Activated CD4-positive, alpha-beta T cell treated with anti-CD3 and anti-CD28 coated beads for 48 hours (primary cell): Measurements from ENCODE around the gene SRPRB.
"Not testable (repeated sequence)": the region's sequence is repeated elsewhere in the genome, so short reads cannot be mapped to it uniquely, and the experiment has no call there.

ENCODE experiments used
- DNase-seq: peaks from one replicate; pipeline ENCODE4 v3.0.0-alpha.2; 2020

The SRPRB gene

DNA sequence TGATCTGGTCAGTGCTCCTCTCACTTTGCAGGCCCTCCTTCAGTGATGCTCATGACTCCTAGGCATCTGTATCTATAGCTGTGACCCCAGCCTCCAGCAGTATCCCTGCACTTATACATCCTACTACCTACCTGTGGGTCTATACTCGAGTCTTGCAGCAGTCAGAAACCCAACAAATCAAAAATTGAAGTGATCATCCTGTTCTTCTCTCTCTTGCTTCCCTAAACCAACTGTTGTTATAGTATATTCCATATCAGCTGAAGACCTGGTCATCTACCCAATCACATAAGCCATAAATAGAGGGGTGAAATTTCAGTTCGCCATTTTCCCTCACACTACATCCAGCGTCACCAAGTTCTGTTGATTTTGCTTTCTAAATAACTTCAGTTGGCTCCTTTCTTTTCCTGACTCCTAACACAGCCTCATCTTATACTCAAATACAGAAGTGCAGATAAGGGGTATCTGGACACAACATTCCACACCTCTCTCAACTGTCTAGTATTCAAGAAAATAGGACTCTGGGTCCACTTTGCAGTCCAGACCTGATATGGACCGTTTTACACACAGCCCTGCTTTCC is 25.9 kb upstream of the SRPRB start:
- DNase-seq, result no peak

DNA sequence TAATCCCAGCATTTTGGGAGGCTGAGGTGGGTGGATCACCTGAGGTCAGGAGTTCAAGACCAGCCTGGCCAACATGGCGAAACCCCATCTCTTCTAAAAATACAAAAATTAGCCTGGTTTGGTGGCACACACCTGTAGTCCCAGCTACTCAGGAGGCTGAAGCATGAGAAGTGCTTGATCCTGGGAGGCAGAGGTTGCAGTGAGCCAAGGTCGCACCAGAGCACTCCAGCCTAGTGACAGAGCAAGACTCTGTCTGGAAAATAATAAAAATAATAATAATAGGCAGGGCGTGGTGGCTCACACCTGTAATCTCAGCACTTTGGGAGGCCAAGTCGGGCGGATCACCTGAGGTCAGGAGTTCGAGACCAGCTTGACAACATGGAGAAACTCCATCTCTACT is 24.9 kb upstream of the SRPRB start:
- not testable (repeated sequence) for DNase-seq

DNA sequence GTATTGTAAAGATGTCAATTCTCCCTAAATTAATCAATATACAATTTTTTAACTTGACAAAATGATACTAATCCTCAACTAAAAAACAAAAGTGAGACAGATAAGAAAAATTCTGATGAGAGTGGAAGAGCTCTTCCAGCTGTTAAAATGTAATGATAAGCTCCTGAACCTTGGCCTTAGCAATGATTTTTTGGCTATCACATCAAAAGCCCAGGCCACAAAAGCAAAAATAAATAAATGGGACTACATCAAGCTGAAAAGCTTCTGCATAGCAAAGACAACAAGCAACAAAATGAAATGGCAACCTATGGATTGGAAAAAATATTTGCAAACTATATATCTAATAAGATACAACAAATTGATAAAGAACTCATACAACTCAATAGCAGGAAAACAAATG is 24.0 kb upstream of the SRPRB start:
- no peak for DNase-seq

DNA sequence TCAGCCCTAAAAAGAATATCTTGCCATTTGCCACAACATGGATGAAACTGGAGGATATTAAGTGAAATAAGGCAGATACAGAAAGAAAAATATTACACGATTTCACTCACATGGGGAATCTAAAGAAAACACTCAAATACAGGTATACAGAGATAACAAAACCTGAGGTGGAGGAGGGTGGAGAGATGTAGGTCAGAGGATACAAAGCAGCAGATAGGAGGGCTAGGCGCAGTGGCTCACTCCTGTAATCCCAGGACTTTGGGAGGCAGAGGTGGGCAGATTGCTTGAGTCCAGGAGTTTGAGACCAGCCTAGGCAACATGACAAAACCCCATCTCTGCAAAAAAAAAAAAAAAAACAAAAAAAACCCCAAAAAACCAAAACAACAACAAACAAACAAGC is 23.2 kb upstream of the SRPRB start:
- DNase-seq, result no peak

DNA sequence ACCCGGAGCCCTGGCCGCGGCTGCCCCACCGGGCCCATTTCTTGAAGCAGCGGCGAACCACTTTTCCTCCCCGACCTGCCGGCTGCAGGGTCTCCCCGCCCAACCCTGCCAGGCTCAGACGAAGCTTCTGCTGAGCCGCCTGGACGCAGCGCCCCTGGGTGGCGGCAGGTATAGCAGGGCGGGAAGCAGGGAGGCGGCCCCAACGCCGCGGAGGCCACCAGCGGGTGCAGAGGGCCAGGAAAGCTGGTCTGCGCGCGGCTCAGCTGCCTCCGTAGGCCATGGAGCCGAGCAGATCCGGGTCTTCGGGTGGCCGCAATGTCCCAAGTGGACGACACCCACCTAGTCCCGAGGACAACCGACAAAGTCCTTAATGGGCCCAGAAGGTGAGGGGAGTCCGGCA is 21.9 kb upstream of the SRPRB start:
- no peak for DNase-seq

DNA sequence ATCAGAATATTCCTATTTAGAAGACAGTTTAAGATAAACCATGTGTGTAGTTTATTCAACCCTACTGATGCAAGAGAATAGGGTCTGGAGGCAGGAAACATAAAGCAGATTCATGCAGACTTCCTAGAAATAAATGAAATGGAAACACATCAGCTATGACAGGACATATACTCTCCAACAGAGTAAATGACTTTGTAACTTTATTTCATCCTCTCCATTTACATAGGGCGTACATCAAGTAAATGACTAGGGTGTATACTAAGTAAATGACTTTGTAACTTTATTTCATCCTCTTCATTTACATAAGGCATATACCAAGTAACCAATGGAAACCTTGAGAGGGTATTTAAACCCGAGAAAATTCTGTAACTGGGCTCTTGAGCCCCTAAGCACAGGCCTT is 17.6 kb upstream of the SRPRB start:
- no peak for DNase-seq

DNA sequence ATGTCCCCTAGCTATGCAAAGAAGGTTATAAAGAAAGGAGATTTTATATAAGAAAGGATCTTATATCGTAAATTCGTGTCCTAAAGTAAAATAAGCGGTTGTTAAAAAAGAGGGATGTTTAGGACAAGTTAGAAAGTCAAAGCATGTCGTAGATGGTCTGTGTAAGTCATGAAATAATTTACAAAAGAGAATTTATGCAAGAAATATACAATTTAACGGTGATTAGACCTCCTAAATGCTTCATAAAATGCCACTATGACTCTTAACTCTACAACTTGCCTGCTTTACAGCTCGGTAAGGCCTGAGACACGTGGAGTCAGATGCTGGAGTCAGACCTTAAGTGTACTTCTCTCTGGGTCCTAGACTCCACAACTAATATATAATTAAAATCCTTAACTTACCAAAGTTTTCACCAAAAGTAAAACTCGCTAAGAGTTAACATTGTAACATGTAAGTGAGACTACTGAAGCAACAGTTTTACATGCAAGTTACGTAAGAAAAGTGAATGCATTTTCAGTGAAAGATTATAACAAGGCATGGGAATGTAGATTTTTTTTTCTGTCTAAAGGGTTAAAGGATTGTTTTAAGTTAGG is 13.3 kb upstream of the SRPRB start:
- DNase-seq, result no peak

DNA sequence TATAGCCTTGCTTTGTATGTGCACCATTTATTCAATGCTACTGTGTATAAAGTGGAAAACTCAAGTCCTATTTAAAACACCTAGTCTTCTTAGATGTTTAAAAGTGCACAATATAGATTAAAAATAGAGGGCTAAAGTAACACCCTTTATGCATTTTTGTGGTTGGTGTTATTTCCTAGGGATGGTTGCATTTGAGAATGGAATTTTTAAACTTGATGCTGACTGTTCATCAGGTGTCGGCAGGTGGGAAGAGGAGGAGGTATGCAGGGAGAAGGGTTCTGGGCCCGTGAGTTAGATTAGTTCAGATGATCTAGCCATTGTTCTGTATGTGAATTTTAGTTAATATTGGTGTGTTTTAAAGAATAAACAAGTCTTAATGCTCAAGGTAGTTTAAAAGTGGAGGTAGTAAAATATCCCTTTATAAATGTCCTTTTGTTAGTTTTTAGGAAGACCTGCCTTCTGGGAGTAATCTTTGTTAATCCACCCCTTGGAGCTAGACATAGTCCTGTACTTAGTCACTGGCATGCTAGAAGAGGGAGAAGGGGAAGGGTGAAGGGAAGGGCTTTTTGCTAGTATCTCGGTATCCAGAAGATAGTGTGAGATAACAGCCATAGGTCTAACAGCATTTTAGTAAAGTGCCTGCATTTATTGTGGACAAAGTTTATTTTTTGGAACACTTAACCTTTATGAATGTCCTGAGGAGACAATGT is 8.1 kb upstream of the SRPRB start:
- DNase-seq, result no peak

DNA sequence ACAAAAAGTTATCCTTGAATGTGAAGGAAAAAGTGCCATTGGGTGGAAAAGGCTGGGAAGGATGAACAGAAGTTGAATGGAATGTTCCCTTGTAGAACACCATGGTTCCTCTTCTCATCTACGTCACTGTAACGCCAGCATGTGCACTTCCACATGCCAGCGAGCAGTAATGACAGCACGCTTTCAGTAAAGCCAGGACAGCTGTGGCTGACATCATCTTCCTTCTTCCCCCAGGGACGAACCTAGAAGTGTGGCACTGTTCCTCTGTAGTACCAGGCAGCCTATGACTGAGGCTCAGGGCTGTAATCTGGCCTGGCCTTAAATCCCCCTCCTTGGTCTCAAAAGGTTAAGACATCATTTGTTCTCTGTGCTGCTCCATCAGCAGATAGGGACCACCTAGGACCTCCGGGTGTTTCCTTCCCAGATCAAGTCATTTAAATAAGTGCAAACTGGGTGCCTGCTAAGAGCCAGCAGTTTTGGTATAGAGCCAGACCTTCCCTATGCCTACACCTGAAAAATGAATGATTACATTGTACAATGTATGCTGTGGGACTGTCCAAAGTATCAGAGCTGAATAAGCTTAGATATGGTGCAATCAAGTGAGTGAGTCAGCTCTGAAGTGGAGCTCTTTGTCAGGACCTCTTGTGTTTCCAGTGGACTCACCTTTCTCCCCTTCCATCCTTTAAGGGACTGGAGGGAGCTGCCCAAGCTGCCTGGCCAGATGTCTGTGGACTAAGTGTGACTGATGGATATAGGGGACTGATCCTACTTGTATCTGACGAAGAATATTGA is 5.6 kb upstream of the SRPRB start:
- DNase-seq, result no peak

DNA sequence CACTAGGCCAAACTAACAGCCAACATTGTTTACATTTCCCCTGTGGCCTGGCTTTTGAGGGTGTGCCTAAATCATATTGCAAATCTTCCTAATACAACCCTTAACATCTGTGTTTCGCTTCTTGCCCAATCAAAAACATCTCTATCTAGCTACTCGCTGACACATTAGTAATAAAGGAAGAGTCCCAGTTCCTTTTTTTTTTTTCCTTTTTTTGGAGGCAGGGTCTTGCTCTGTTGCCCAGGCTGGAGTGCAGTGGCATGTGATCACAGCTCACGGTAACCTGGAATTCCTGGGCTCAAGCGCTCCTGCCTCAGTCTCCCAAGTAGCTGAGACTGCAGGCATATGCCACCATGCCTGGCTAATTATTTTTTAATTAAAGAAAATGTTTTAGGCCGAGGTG is 2.1 kb upstream of the SRPRB start:
- no peak for DNase-seq

DNA sequence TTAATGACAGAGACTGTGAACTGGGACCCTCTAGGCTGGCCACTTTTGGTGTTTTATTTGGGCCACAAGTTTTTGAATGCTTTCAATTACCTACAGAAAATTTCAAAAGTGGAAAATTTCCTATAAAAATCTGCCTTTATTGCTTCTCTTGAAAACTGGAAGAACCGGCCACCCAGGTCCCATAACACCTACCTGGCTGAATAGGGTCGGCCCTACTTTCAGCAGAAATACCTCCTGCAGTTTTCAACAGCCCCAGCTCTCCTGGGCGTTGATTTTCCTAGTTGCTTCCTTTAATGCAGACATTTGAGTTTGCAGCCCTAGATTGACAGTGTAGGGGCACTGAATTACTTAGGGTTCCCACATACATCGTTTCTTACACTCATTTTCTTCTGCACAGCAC is 719 bp upstream of the SRPRB start:
- no peak for DNase-seq

DNA sequence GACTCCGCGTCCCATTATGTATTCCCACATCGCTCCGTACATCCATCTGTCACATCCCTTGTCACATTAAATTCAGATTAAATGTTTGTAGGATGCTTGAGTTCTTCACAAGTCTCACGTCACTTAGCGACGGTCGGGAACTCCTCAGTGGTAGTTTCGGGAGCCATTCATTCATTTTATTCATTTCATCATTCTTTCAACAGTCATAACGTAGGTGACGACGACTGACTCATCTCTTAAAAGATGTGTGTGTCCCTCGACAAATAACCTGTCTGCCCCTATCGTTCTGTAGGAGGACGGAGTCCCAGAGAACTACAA is 272 bp upstream of the SRPRB start:
- DNase-seq, result no peak

DNA sequence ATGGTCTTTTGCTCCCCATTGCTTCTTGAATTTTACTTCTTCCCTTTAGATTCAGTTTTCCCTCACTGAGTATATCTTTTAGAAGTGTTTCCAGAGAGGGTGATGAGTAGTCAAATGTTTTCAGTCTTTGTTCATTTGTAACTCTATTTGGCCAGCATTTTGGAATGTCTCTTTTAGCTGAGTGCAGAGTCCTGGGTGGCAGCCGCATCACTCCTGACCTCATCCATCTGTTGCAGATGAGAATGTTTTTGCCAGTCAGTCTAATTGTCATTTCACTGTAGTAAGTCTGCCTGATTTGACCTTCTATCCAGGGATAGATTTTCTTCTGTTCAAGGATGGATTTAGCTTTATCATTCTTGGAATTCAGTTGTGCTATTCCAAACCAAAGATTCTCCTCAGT is 7.3 kb downstream of the SRPRB start:
- no peak for DNase-seq

DNA sequence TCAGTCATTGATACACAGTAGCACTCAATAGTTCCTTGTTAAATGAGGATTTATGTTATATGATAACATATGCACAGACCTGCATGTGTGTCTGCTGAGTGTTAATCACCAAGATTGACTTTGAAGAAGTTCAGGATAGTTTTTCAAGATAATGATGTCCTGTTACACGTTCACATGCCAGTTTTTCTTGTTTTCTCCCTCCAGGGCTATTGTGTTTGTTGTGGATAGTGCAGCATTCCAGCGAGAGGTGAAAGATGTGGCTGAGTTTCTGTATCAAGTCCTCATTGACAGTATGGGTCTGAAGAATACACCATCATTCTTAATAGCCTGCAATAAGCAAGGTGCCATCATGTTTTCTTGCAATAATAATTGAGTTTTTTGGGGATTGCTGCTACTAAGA is 9.8 kb downstream of the SRPRB start:
- no peak for DNase-seq

DNA sequence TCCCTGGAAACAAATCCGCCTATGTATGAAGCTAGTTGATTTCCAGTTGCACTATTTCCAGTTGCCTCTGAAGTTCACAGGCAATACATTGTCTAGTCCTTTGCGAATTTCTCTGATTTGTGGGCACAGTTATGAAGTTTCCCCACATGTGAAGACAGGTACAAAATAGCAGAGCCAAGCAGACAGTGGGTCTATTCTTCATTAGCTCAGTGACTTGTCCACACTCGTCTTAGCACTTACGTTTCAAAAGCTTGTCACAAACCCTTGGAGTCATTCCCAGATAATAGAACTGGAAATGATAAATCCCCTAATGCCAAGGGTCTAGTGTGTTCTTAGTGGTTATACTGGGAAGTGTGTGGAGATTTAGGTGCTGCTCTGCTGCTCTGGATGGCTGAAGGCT is 14.5 kb downstream of the SRPRB start:
- no peak for DNase-seq

DNA sequence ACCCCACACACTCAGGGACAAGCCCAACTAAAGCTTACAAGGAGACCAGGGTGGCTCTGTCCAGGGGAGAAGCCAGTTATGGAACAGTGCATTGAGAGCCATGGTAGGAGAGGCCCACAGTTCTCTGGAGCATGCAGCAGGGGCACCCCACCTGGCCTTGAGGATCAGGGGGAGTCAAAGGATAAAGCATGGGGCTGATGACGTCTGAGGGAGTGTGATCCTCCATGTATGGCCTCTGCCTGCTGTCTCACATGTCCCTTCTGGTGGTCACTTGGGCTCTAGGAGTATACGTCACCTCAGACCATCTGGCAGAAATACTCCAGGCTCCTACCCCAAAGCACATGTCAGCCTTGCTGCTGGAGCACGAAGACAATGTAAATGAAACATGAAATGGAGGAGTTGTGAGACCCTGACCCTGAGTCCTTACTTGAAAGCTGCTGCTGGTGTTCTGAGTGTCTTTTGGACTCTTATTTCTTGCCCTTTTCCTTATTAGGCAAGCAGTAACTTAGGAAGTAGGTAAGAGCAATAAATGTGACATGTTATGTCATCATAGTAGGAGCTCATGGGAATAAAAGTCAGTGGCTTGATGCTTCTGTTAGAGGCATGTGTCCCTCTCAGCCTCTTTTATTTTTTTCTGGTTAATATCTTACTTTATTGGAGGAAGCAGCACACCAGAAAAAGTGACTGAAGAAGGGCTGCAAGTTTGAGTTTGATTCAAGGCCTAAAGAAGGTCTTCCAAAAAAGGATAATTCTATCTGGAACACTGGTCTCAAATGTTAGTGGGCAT is 15.5 kb downstream of the SRPRB start:
- DNase-seq, result no peak

DNA sequence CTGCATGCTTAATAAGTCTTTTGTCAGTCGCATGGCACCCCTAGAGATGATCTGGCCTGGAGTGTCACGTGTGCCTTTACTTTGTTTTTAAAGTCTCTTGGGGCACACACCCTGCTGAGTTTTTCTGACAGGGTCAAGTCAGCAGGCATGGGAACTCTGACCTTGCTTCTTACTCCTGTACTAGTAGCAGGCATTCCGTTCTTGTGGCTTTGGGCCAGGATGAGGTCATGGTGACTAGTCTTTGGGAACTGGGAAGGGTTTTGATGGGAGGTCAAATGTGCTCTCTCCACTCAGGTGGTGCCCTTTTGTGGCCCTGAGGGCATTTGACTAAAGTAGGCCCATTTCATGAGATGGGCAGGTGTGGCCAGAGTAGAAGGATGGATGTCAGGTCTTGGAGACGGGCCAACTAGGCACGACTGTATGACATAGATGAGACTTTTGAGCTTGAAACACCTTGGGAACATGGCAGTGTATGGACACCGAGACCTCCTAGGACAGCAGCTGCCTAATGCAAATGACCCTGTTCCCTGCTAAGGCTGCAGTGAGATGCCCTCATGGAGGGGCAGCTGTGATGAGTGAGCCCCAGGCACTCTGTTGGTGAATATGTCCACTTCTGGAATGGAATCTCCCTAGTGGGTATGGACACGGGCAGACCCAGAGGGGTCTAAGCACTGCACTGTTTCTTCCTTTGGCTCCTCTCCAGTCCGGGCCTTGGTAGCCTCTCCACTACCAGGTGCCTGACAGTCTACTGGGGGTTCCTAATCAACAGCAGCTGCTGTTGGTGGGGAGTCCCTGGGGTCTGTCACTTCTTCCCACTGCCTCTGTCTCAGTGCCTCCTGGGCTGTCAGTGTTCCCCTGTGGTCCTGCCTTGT is 16.4 kb downstream of the SRPRB start:
- DNase-seq, result no peak

DNA sequence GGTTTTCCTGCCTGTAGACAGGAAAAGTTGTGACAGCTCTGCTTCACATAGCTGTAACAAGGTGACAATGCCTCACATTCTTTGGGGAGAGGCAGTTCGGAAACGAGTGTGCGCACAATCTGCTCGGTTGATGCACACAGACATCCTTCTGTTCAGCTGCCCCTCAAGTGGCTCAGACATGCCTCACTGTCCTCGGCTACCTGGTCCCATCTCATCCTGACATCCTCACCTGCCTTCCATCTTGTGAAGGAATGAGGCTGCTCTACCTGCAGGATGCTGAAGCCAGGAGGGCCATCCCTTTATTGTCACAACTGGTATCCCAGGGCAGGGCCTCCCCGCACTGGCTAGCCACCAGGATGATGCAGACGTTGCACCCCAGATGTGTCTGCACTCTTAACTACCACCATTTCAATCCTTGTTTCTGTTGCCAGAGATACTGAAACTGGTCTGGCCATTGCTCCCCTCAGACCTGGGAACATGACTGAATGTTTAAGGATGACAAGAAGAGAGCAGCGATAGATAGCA is 19.4 kb downstream of the SRPRB start:
- no peak for DNase-seq

DNA sequence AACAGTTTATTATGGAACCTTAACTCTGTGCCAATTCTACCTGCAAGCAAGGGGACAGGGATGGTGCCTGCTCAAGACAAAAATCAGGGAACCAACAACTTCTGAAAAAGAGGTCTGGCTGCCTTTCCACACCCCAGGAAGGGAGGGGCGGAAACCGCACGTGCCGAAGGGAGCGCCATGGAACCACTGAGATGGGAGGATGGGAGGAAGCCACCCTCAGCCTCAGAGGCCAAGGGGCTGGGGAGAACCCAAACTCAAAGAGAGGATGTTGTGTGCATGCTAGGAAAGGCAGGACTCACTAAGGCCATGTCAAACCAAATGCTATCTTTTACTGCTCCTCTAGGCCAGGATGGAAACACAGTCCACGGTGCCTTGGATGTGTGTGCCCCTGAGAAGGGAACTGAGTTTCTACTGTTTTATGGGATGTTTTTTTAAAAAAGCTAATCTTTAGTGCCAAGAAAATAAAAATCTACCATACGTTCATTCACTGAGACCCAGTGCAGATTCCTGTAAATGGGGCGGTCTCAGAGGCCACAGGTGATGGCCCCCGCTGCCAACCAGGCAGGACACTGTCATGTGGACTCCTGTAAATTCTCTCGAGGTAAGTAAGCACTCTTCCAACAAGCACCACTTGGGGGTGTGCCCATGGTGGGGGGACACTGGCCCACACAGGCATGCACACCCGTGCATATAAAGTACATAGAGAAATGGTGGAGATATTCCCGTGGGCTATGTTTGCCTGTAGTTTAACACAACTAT is 20.5 kb downstream of the SRPRB start:
- DNase-seq, result no peak

DNA sequence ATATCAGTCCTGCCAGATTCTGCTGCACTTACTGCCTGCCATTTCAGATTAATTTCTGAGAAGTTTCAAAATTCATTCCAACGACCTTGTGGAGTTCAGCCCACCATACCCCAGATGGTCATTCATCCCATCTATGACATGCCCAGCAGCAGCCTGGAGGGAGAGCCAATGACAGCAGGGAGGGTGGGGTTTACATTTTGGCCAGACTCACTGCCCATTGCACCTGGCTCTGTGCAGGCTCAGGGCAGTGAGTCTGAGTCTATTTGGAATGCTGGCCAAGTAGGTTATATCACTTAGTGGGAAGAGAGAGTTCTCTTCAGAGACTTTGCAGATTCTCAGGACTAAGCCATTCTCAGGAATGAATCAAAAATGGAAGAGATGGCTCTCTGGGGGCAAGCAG is 21.5 kb downstream of the SRPRB start:
- DNase-seq, result no peak

DNA sequence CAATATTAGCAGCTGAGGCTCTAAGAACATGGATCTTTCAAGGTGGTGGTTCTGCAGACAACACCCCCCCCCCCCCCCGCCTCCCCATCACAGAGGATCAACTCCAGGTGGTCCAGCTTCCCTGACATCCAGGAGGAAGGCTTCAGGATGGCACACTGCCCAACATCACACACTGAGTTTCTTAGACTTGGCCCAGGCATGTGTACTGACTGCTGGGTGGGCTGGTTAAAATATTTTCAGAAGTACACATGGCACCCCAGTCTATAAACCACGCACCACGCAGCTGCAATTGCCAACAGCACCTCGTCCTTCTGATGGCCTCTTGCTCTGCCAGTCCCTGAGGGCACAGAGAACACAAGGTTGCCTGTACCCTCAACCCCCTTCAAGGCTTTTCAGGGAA is 22.1 kb downstream of the SRPRB start:
- no peak for DNase-seq
